ENCODE results near the gene WWC1. TPM values are rescaled to one million over a fixed set of nuclear protein-coding genes. Genes with fewer than 3 reads are reported as not detected.

The WWC1 gene
- total RNA-seq, 1 experiment from 2014 or later, result 13.2 TPM

DNA sequence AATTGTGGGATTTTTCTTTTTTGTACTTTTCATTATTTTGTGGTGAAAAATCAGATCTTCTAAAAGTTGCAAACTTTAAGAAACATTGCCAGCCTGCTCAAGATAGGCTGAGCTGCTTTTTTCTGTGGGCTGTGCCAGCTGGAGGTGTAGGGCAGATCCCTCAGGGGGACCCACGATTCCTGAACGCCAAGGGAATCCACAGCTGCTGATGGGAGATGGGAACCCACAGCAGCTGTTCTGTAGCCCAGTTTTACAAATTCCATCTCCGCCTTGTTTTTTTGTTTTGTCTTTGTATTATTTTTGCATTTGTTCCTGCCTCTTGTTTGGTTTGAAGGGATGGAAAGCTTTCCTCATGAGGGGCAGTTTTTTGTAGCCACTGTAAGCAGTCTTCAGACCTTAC, 91.0 kb downstream of the WWC1 start:
- Histone ChIP-seq H3K4me3 (no peak overlapping the region), H3K27me3 (replicated peaks) (no peaks in the 10 kb centered on the region), H3K27ac (no peak overlapping the region), H3K9me3 (replicated peaks) (no peaks in the 10 kb centered on the region), H3K36me3 (0 out of 2 replicates have a peak, but pooled peaks cover 4% of the 10 kb centered on the region), H3K4me1 (replicated peaks) (peaks cover 3% of the 10 kb centered on the region; the same call in 1 of the 2 replicates)
- DNase-seq (ENCODE audit: low read depth in 1 of 2, low spot score in 2 of 2), result no peak

DNA sequence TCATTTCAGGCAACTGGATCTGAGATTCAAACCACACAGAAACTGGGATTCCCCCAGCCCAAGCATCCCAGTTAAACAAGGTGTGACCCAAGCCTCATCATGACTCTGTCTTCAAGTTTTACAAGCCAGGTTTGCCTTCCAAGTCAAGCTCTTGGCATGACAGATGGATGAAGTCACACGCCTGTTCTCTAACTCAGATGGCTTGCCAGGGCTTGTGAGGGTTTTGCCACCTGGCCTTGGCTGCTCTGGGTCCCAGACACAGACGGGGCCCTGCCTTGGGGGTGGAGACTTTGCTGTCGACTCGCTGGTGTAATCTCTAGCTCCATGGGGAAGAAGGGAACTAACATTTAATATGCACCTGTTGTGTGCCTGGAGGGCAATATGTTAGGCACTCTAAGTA, 99.0 kb downstream of the WWC1 start:
- Histone ChIP-seq H3K4me1 (replicated peaks) (no peaks in the 10 kb centered on the region), H3K27ac (no peak overlapping the region), H3K4me3 (no peak overlapping the region), H3K27me3 (replicated peaks) (no peaks in the 10 kb centered on the region), H3K9me3 (replicated peaks) (no peaks in the 10 kb centered on the region), H3K36me3 (peaks cover under 1% of the 10 kb centered on the region; the same call in 1 of the 2 replicates)
- no peak for DNase-seq (ENCODE audit: low read depth in 1 of 2, low spot score in 2 of 2)

DNA sequence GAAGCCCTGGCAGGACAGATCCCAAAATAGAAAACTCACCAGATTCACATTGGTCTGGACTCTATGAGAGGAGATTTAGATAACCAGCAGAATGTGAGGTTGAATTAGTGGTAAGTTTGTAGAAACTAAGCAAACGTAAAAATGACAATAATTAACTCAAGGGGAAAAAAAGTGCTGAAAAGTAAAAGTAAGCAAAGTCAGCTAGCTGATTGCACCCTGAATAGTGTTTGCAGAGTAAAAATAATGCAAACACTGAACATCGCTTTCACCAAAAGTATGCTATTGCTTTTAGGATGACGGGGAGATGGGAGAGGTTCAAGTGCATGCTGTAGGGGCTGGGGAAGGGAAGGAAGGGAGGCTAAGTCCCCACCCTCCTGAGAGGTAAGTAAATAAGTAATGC, 102.3 kb downstream of the WWC1 start:
- no peaks in the 10 kb centered on the region for H3K27me3 ChIP-seq (replicated peaks)
- no peaks in the 10 kb centered on the region for H3K9me3 ChIP-seq (replicated peaks)
- H3K27ac ChIP-seq, result no peak overlapping the region
- no peak for DNase-seq (ENCODE audit: low read depth in 1 of 2, low spot score in 2 of 2)
- H3K4me1 ChIP-seq (replicated peaks), result no peaks in the 10 kb centered on the region
- H3K36me3 ChIP-seq, result peaks cover 4% of the 10 kb centered on the region; the same call in 1 of the 2 replicates
- H3K4me3 ChIP-seq, result no peak overlapping the region

DNA sequence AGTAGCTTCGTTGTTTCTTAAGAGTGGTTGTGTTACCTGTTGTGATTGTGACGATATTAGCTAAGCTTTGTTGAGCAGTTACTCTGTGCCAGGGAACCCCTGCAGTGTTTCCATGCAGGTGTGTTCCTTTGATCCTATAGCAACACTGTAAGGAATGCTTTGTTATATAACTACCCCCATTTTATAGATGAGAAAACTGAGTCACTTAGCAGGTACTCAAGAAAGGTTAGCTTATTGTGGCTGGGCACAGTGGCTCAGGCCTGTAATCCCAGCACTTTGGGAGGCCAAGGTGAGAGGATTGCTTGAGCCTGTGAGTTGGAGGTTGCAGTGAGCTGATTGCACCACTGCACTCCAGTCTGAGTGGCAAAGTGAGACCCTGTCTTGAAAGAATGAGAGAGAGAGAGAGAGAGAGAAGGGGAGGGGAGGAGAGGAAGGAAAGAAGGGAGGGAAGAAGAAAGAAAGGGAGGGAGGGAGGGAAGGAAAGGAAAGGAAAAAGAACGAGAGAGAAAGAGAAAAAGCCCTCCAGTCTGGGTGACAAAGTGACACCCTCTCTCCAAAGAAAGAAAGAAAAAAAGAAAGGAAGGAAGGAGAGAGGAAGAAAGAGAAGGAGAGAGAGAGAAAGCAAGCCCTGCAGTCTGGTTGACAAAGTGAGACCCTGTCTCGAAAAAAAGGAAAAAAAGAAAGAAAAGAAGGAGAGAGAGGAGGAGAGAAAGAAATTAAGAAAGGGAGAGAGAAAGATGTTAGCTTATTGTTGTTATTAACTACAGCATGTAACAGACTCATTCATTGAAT, 109.2 kb downstream of the WWC1 start:
- Histone ChIP-seq H3K27ac (no peak overlapping the region), H3K4me1 (replicated peaks) (peaks cover 22% of the 10 kb centered on the region), H3K36me3 (peaks cover 4% of the 10 kb centered on the region; the same call in 1 of the 2 replicates), H3K27me3 (replicated peaks) (no peaks in the 10 kb centered on the region), H3K4me3 (no peak overlapping the region), H3K9me3 (replicated peaks) (no peaks in the 10 kb centered on the region)
- no peak for DNase-seq (ENCODE audit: low read depth in 1 of 2, low spot score in 2 of 2)

DNA sequence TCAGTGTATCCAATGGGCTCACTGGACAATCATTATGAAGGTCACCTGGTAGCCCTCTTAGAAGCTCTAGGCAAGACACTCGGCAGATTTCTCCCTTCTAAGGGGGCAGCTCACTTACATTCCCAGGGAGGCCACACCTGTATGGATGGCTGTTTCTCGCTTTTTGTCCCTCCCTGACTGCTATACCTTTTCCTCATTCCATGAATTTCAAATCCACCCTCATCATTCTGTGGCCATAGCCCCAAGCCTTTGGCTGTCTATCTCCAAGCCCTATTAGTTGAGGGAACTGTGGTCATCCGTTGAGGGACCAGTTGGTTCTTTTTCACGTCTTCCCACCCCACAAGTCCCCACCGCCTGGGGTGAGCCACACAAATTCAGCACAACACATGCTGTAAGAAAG, 109.8 kb downstream of the WWC1 start:
- Histone ChIP-seq H3K4me3 (no peak overlapping the region), H3K27me3 (replicated peaks) (no peaks in the 10 kb centered on the region), H3K27ac (no peak overlapping the region), H3K9me3 (replicated peaks) (no peaks in the 10 kb centered on the region), H3K36me3 (peaks cover 4% of the 10 kb centered on the region; the same call in 1 of the 2 replicates), H3K4me1 (replicated peaks) (peaks cover 22% of the 10 kb centered on the region)
- no peak for DNase-seq (ENCODE audit: low read depth in 1 of 2, low spot score in 2 of 2)

DNA sequence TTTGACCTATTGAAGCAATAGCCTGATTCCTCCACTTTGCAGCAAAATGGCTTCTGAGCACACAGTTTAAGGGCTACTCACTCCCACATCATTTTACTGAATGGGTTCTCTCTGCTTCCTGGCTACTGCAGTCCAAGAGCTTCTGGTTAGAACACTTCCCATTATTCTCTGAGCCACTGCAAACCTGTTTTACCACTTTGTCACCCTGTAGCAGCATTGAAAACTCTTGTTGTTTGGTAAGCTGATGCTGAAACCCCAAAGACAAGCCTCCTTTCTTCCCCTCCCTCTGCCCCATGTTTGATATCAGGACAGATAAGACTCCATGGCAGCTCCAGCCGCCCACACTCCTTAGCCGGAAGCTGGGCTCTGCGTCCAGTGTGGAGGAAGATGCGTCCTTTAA, 110.4 kb downstream of the WWC1 start:
- no peak for DNase-seq (ENCODE audit: low read depth in 1 of 2, low spot score in 2 of 2)
- no peak overlapping the region for H3K27ac ChIP-seq
- peaks cover 22% of the 10 kb centered on the region for H3K4me1 ChIP-seq (replicated peaks)

DNA sequence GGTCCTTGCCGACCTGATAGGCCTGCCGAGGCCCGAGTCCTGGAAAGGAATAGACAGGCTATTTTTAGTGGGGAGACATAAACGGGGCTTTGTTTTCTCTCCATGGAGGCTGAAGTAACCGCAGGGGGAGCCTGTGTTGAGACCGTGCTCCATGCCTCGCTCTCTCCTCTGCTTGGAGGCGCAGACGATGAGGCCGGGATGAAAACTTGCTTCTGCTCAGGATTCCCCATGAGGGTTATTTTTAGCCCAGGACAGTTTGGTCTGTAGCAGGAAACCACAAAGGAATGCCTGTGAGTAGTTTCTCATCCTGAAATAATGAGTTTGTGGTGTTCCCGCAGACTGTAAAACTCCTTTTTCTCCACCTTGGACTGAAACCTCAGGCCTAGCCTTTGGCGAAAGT, 112.9 kb downstream of the WWC1 start:
- Histone ChIP-seq H3K9me3 (replicated peaks) (no peaks in the 10 kb centered on the region), H3K4me1 (replicated peaks) (peaks cover 26% of the 10 kb centered on the region), H3K36me3 (no peaks in the 10 kb centered on the region), H3K4me3 (no peak overlapping the region), H3K27ac (peak overlapping the region; percentile 57), H3K27me3 (replicated peaks) (no peaks in the 10 kb centered on the region)
- peak; percentile 87 to 92 for DNase-seq (ENCODE audit: low read depth in 1 of 2, low spot score in 2 of 2)

More for the DNA sequence above, 110.4 kb downstream of the WWC1 start:
- Histone ChIP-seq H3K36me3 (peaks cover 4% of the 10 kb centered on the region; the same call in 1 of the 2 replicates), H3K9me3 (replicated peaks) (no peaks in the 10 kb centered on the region), H3K4me3 (no peak overlapping the region), H3K27me3 (replicated peaks) (no peaks in the 10 kb centered on the region)

DNA sequence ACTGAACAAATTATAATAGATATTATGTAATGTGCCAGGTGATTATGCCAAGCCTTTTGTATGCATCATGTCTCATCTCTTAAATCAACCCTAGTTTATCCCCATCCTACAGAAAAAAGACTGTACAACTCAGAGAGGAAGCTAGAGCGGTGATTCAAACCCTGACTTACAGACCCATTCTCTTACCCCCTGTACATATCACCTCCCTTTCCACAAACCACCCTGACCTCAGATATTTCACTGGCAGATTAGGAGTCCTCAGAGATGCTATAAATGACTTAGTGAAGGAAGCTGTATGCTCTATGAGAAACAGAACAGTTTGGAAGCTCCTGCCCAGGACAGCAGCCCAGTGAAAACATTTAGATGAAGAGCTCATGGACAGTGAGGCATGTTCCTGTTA, 115.8 kb downstream of the WWC1 start:
- Histone ChIP-seq H3K4me1 (replicated peaks) (peaks cover 38% of the 10 kb centered on the region), H3K36me3 (no peaks in the 10 kb centered on the region; the same call in 1 of the 2 replicates), H3K27me3 (replicated peaks) (no peaks in the 10 kb centered on the region), H3K9me3 (replicated peaks) (no peaks in the 10 kb centered on the region), H3K27ac (no peak overlapping the region), H3K4me3 (no peak overlapping the region)
- DNase-seq (ENCODE audit: low read depth in 1 of 2, low spot score in 2 of 2), result no peak

DNA sequence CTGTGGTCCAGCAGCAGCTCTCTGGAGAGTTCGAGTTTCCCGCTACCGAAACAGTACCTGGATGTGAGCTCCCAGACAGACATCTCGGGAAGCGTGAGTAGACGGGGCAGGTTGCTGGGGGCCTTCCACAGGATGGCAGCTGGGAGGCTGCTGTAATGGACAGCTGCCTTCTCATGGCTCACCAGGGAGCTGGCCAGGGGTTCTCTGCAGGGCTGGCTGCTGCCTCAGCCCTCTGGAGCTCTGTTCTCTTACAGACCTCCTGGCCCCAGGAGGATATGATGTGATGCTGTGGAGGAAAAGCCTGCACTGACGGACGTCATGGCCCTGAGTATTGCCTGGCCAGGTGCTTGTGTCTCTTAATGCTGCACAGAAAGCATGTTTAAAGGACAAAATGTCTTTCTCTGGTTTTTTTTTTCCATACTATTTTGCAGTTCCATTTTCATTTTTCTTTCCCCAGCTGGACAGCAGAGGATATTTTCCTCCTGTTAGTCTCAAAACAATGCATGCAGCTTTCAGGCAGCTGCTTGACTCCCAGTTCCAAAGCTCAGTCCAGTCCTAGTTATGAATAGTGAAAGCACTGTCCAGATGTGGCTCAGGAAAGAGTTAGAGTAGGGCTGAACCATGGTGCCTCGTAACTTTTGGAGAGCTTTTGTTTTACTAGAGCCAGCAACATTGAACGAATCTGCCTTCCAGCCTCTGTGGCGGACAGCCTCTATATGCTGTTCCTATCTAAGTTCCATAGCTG, 117.3 kb downstream of the WWC1 start:
- H3K9me3 ChIP-seq (replicated peaks), result no peaks in the 10 kb centered on the region
- no peak overlapping the region for H3K27ac ChIP-seq
- no peaks in the 10 kb centered on the region; the same call in 1 of the 2 replicates for H3K36me3 ChIP-seq
- no peaks in the 10 kb centered on the region for H3K27me3 ChIP-seq (replicated peaks)
- no peak for DNase-seq (ENCODE audit: low read depth in 1 of 2, low spot score in 2 of 2)
- peaks cover 34% of the 10 kb centered on the region for H3K4me1 ChIP-seq (replicated peaks)
- no peak overlapping the region for H3K4me3 ChIP-seq

DNA sequence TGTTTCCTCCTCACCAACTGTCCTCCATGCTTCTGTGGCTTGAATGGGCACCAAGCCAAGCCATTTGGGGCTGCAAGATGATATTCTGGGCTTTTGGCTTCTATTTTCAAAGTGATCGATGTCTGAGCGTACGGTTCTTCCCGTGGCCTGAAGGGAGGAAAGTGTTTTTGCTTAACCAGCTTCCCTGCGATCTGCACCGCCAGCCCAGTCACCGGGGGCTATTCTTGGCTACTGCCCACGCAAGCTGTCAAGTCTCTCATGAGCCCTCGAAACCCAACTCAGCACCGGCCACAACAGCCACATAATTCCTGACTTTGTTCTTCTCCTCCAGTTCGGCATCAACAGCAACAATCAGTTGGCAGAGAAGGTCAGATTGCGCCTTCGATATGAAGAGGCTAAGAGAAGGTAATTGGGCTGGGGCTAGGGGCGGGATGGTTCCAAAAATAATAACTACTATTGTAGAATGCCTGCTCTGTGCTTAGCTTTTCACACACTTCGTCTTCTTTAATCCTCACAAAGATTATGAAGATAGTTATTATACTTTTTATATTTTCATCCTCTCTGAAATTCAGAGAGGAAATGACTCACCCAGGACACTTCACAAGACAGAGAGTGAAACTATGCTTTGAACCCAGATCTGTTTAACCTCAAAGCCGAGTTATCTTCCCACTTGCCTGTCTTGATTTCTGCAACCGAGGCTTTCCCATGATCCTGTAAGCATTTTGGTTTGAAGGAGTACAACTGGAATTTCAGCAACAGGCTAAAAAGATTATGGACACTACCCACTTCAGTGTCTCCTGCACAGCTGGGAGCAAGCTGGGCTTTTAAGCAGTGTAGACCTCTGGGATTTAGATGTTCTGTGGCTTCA, 118.4 kb downstream of the WWC1 start:
- peak in 1 of 2 experiments; percentile 73 for DNase-seq (ENCODE audit: low read depth in 1 of 2, low spot score in 2 of 2)
- H3K4me1 ChIP-seq (replicated peaks), result peaks cover 23% of the 10 kb centered on the region
- H3K27me3 ChIP-seq (replicated peaks), result no peaks in the 10 kb centered on the region
- peak overlapping the region; percentile 64 for H3K27ac ChIP-seq
- H3K36me3 ChIP-seq, result no peaks in the 10 kb centered on the region; the same call in 1 of the 2 replicates
- no peak overlapping the region for H3K4me3 ChIP-seq
- no peaks in the 10 kb centered on the region for H3K9me3 ChIP-seq (replicated peaks)

DNA sequence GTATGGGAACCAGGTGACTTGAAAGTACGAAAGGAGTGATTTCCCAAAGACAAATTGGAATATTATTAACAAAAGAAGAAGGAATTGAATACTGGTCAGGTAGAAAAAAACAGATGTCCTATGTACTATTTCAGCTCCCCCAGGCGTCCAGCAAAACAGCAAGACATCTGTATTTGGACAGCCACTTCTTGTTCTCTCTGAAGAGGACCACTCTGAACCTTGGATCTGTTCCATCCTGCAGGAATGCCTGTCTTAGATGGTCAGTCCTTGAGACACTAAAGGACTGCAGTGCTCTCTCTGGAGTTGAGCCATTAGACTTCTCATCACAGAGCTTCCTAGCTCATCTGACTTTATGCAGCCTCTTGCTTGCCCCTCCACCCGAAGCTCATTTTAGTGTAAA, 120.4 kb downstream of the WWC1 start:
- no peak overlapping the region for H3K4me3 ChIP-seq
- H3K4me1 ChIP-seq (replicated peaks), result peaks cover 18% of the 10 kb centered on the region
- no peaks in the 10 kb centered on the region; the same call in 1 of the 2 replicates for H3K36me3 ChIP-seq
- no peaks in the 10 kb centered on the region for H3K27me3 ChIP-seq (replicated peaks)
- no peaks in the 10 kb centered on the region for H3K9me3 ChIP-seq (replicated peaks)
- H3K27ac ChIP-seq, result no peak overlapping the region
- DNase-seq (ENCODE audit: low read depth in 1 of 2, low spot score in 2 of 2), result no peak

DNA sequence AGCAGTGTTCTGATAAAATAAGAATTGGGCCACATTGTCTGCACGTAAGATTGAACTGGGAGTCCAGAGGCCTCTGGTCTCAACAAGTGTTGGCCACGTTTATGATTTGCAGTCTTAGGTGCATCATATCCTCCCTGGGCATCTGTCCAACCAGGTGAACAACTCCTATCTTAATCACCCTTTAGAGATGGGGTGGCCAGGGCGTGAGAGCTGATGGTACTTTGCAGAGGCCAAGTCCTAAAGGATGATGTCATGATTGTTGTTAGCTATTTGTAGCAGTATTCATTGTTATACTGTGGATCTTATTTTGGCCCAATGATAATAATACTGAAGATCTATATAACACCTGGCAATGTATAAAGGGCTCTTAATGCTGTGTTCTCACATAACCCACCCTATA, 121.6 kb downstream of the WWC1 start:
- Histone ChIP-seq H3K27ac (no peak overlapping the region), H3K4me1 (replicated peaks) (peaks cover 18% of the 10 kb centered on the region)

DNA sequence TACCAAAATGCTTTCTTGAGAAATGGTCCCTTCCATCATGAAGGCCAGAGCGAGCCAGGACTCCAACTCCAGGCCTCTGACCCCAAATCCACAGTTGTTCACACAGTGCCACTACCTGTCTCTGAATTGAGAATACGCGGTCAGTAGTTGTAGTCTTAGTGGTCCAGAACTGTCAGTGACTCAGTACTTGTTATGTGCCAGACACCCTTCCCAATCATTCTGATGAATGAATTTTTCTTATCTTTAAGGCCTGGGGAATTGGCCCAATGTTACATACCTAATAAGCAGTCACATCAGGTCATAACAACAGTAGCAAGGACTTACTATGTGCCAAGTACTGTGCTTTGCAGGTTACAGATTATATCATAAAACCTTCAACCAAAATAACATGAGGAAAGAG, 122.2 kb downstream of the WWC1 start:
- H3K36me3 ChIP-seq, result peaks cover 2% of the 10 kb centered on the region; the same call in 1 of the 2 replicates
- H3K9me3 ChIP-seq (replicated peaks), result no peaks in the 10 kb centered on the region
- H3K27me3 ChIP-seq (replicated peaks), result no peaks in the 10 kb centered on the region
- H3K4me3 ChIP-seq, result no peak overlapping the region
- no peak overlapping the region for H3K27ac ChIP-seq
- no peak for DNase-seq (ENCODE audit: low read depth in 1 of 2, low spot score in 2 of 2)
- peaks cover 18% of the 10 kb centered on the region for H3K4me1 ChIP-seq (replicated peaks)

More for the DNA sequence above, 121.6 kb downstream of the WWC1 start:
- Histone ChIP-seq H3K4me3 (no peak overlapping the region), H3K27me3 (replicated peaks) (no peaks in the 10 kb centered on the region), H3K9me3 (replicated peaks) (no peaks in the 10 kb centered on the region), H3K36me3 (peaks cover 2% of the 10 kb centered on the region; the same call in 1 of the 2 replicates)
- no peak for DNase-seq (ENCODE audit: low read depth in 1 of 2, low spot score in 2 of 2)
